ENCODE measurements around the gene UGGT2.

Gene UGGT2

DNA sequence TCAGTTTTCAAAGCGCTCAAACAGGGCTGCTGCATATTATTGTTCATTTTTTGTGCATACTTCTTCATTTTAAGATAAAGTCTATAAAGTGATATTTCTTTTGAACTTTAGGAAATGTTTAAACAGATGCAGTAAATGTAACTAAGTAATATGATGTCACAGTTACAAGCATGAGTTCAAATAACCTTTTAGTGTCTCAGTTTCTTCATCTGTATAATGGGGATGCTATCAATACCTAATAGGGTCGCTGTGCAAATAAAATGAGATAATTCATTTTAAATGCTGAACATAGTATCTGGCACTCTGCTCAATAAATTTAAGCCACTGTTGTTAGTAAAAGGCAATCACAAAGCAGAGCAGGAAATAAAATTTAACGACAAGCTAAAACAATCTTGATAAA, 97.5 kb downstream of the UGGT2 start:
- no peak overlapping the region for H3K4me2 ChIP-seq (ENCODE audit: low read length)

DNA sequence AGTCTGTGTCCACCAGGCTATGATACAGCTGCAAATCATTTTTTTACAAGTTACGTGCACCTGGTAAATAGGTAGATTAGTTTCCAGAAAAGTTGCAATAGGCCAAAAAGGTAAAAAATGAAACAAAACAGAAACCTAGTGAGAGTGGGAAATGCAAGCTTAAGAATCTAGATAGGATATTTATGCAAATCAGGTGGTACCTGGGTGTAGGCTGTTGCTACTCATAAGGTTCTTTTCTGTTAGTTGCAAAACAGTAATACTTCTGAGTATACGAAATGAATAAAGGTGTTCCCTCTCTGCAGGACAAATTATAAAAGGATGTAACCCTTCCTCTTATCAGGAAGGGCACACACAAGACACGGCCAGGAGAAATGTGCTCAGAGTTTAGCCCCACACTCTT, 97.9 kb downstream of the UGGT2 start:
- peaks cover 7% of the 10 kb centered on the region; the same call in 1 of the 2 replicates for H3K9me3 ChIP-seq (ENCODE audit: control insufficient read depth, insufficient read depth, low read length)
- H3K27ac ChIP-seq (ENCODE audit: low read depth, low read length) = no peak overlapping the region
- H3K4me2 ChIP-seq (ENCODE audit: low read length) = no peak overlapping the region
- H3K27me3 ChIP-seq (ENCODE audit: control insufficient read depth, low read length) = no peaks in the 10 kb centered on the region
- no peaks in the 10 kb centered on the region; the same call in 1 of the 2 replicates for H3K36me3 ChIP-seq (ENCODE audit: control insufficient read depth, low read length)
- no peaks in the 10 kb centered on the region for H3F3A ChIP-seq (ENCODE audit: control insufficient read depth, insufficient read depth)
- H3K79me2 ChIP-seq (ENCODE audit: control insufficient read depth, low read length) = no peaks in the 10 kb centered on the region
- TF ChIP-seq, protein P1, sequence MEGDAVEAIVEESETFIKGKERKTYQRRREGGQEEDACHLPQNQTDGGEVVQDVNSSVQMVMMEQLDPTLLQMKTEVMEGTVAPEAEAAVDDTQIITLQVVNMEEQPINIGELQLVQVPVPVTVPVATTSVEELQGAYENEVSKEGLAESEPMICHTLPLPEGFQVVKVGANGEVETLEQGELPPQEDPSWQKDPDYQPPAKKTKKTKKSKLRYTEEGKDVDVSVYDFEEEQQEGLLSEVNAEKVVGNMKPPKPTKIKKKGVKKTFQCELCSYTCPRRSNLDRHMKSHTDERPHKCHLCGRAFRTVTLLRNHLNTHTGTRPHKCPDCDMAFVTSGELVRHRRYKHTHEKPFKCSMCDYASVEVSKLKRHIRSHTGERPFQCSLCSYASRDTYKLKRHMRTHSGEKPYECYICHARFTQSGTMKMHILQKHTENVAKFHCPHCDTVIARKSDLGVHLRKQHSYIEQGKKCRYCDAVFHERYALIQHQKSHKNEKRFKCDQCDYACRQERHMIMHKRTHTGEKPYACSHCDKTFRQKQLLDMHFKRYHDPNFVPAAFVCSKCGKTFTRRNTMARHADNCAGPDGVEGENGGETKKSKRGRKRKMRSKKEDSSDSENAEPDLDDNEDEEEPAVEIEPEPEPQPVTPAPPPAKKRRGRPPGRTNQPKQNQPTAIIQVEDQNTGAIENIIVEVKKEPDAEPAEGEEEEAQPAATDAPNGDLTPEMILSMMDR (IDR thresholded peaks at IDR 0.05; ENCODE audit: low read depth, low read length, poor library complexity, severe bottlenecking) = no peak
- TF ChIP-seq EZH2phosphoT487 (IDR thresholded peaks at IDR 0.05; ENCODE audit: borderline replicate concordance, low read length) = no peak
- no peaks in the 10 kb centered on the region for H3K9me2 ChIP-seq (replicated peaks; ENCODE audit: control insufficient read depth, low read length)
- no peaks in the 10 kb centered on the region for H4K20me1 ChIP-seq (ENCODE audit: control insufficient read depth, insufficient read depth, low read depth, low read length)
- peaks cover 7% of the 10 kb centered on the region for H3K4me1 ChIP-seq (ENCODE audit: control insufficient read depth, low read length)
- no peak overlapping the region for H3K4me3 ChIP-seq (ENCODE audit: low read length)

More for the DNA sequence above, 97.5 kb downstream of the UGGT2 start:
- Histone ChIP-seq H3K27ac (ENCODE audit: low read depth, low read length) (no peak overlapping the region), H3K4me3 (ENCODE audit: low read length) (no peak overlapping the region), H3K9me3 (ENCODE audit: control insufficient read depth, insufficient read depth, low read length) (peaks cover 7% of the 10 kb centered on the region; the same call in 1 of the 2 replicates), H3K36me3 (ENCODE audit: control insufficient read depth, low read length) (no peaks in the 10 kb centered on the region; the same call in 1 of the 2 replicates), H3K27me3 (ENCODE audit: control insufficient read depth, low read length) (no peaks in the 10 kb centered on the region), H3K4me1 (ENCODE audit: control insufficient read depth, low read length) (peaks cover 7% of the 10 kb centered on the region), H3F3A (ENCODE audit: control insufficient read depth, insufficient read depth) (no peaks in the 10 kb centered on the region), H3K9me2 (replicated peaks; ENCODE audit: control insufficient read depth, low read length) (no peaks in the 10 kb centered on the region), H3K79me2 (ENCODE audit: control insufficient read depth, low read length) (no peaks in the 10 kb centered on the region), H4K20me1 (ENCODE audit: control insufficient read depth, insufficient read depth, low read depth, low read length) (no peaks in the 10 kb centered on the region)
- no peak for TF ChIP-seq EZH2phosphoT487 (IDR thresholded peaks at IDR 0.05; ENCODE audit: borderline replicate concordance, low read length)
- TF ChIP-seq, protein P1 (IDR thresholded peaks at IDR 0.05; ENCODE audit: low read depth, low read length, poor library complexity, severe bottlenecking) = no peak

DNA sequence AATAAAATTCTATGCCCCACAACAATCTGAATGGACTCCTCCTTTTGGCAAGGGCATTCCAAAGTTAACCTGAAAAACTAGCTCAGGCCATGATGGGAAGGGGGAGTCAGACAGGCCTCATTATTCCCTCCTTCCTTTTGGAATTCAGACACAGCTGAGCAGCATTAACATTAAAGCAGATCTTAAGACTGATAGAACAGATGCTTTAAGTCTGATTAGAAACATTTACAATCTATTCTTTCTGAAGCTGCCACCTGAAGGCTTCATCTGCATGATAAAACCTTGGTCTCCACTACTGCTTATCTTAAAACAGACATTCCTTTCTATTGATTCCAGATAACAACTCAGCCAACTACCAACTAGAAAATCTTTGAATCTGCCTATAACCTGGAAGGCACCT, 98.9 kb downstream of the UGGT2 start:
- H3K4me3 ChIP-seq (ENCODE audit: low read length) = no peak overlapping the region
- H3K36me3 ChIP-seq (ENCODE audit: control insufficient read depth, low read length) = no peaks in the 10 kb centered on the region; the same call in 1 of the 2 replicates
- no peaks in the 10 kb centered on the region for H3K27me3 ChIP-seq (ENCODE audit: control insufficient read depth, low read length)
- no peaks in the 10 kb centered on the region for H3K9me2 ChIP-seq (replicated peaks; ENCODE audit: control insufficient read depth, low read length)
- no peak overlapping the region for H3K27ac ChIP-seq (ENCODE audit: low read depth, low read length)
- H3F3A ChIP-seq (ENCODE audit: control insufficient read depth, insufficient read depth) = no peaks in the 10 kb centered on the region
- TF ChIP-seq, protein P1 (IDR thresholded peaks at IDR 0.05; ENCODE audit: low read depth, low read length, poor library complexity, severe bottlenecking) = no peak
- no peak for TF ChIP-seq EZH2phosphoT487 (IDR thresholded peaks at IDR 0.05; ENCODE audit: borderline replicate concordance, low read length)
- H3K4me2 ChIP-seq (ENCODE audit: low read length) = no peak overlapping the region
- peaks cover 7% of the 10 kb centered on the region for H3K4me1 ChIP-seq (ENCODE audit: control insufficient read depth, low read length)
- H3K79me2 ChIP-seq (ENCODE audit: control insufficient read depth, low read length) = no peaks in the 10 kb centered on the region
- no peaks in the 10 kb centered on the region; the same call in 1 of the 2 replicates for H3K9me3 ChIP-seq (ENCODE audit: control insufficient read depth, insufficient read depth, low read length)
- H4K20me1 ChIP-seq (ENCODE audit: control insufficient read depth, insufficient read depth, low read depth, low read length) = no peaks in the 10 kb centered on the region

All from DOHH2 (cell line).